Measurements from ENCODE around the gene LCN15.

LCN15 gene

GRCh38 chr9:136722969-136723356, 41.4 kb downstream of the LCN15 start:
- Histone ChIP-seq H3K27ac (ENCODE audit: extremely low read depth, low read depth, low read length) (no peak overlapping the region), H3K4me3 (ENCODE audit: low read depth, low read length) (no peak overlapping the region), H3K4me1 (ENCODE audit: control insufficient read depth, insufficient read depth, low read length) (no peaks in the 10 kb centered on the region; the same call in 1 of the 2 replicates), H3K9me3 (ENCODE audit: control insufficient read depth, insufficient read depth, low read depth, low read length) (no peaks in the 10 kb centered on the region), H3K36me3 (ENCODE audit: control insufficient read depth in 2 of 2, insufficient read depth in 1 of 2, low read length in 2 of 2) (peaks cover 0 to 71% of the 10 kb centered on the region in 2 experiments; a peak in 2 of 3 replicates)
- ChIA-PET CTCF (interaction anchor here (0.6 to 1.6 kb wide), 2 partner anchors 27 to 36 kb away, joined by 3 to 4 read pairs; partner anchors contain the start of gene LCN8), POLR2A (interaction anchor here (3.8 kb wide), 1 partner anchor 9 kb away, joined by 25 read pairs; the partner anchor contains the start of gene DIPK1B)
- 0 out of 2 replicates have a peak, but pooled peaks have one; percentile 23 for TF ChIP-seq ZBTB20 (tag by site-specific recombination; IDR thresholded peaks at IDR 0.05)
- TF ChIP-seq GLIS1 (tag by site-specific recombination; IDR thresholded peaks at IDR 0.05): peak; percentile 14; the same call in 1 of the 2 replicates
- 0 out of 2 replicates have a peak, but pooled peaks have one; percentile 5 for TF ChIP-seq BCL11A (tag by site-specific recombination; IDR thresholded peaks at IDR 0.05; ENCODE audit: low read depth)
- peak; percentile 57 for TF ChIP-seq GLIS2 (tag by site-specific recombination; IDR thresholded peaks at IDR 0.05)
- TF ChIP-seq ZBTB8A (tag by site-specific recombination; IDR thresholded peaks at IDR 0.05): peak; percentile 43
- TF ChIP-seq ZNF426 (tag by site-specific recombination; IDR thresholded peaks at IDR 0.05): no peak
- no peak for TF ChIP-seq PBX3 (CRISPR knock-in tag; IDR thresholded peaks at IDR 0.05)
- TF ChIP-seq ZBTB44 (tag by site-specific recombination; IDR thresholded peaks at IDR 0.05): peak; percentile 87
- TF ChIP-seq ZNF629 (tag by site-specific recombination; IDR thresholded peaks at IDR 0.05): 0 out of 2 replicates have a peak, but pooled peaks have one; percentile 31
- TF ChIP-seq AEBP2 (tag by site-specific recombination; IDR thresholded peaks at IDR 0.05; ENCODE audit: borderline replicate concordance): no peak
- TF ChIP-seq ZNF449 (tag by site-specific recombination; IDR thresholded peaks at IDR 0.05): peak; percentile 63
- TF ChIP-seq REST (tag by site-specific recombination; IDR thresholded peaks at IDR 0.05): peak; percentile 75; the same call in 1 of the 2 replicates
- peak; percentile 27; the same call in 1 of the 2 replicates for TF ChIP-seq ZNF341 (tag by site-specific recombination; IDR thresholded peaks at IDR 0.05; ENCODE audit: low read depth)
- TF ChIP-seq KLF8 (tag by site-specific recombination; IDR thresholded peaks at IDR 0.05): peak; percentile 53; the same call in 1 of the 2 replicates
- no peak for TF ChIP-seq KLF7 (tag by site-specific recombination; IDR thresholded peaks at IDR 0.05; ENCODE audit: borderline replicate concordance)
- TF ChIP-seq EGR2 (tag by site-specific recombination; IDR thresholded peaks at IDR 0.05; ENCODE audit: low read depth): peak; percentile 67
- TF ChIP-seq ZNF148 (tag by site-specific recombination; IDR thresholded peaks at IDR 0.05; ENCODE audit: borderline replicate concordance): no peak
- 0 out of 2 replicates have a peak, but pooled peaks have one; percentile 31 for TF ChIP-seq ZEB2 (tag by site-specific recombination; IDR thresholded peaks at IDR 0.05)
- TF ChIP-seq ZNF600 (tag by site-specific recombination; IDR thresholded peaks at IDR 0.05): peak; percentile 97
- TF ChIP-seq ZFHX2 (tag by site-specific recombination; conservative IDR thresholded peaks at IDR 0.05): peak; percentile 68
- TF ChIP-seq OSR2 (tag by site-specific recombination; IDR thresholded peaks at IDR 0.05): peak; percentile 85
- TF ChIP-seq KLF1 (tag by site-specific recombination; IDR thresholded peaks at IDR 0.05): peak; percentile 28; the same call in 1 of the 2 replicates
- TF ChIP-seq ZNF10 (tag by site-specific recombination; IDR thresholded peaks at IDR 0.05): peak; percentile 12; the same call in 1 of the 2 replicates
- TF ChIP-seq ZFP69B (tag by site-specific recombination; IDR thresholded peaks at IDR 0.05): peak; percentile 92

All from HEK293 (cell line).